HG03442 (cell line): ENCODE measurements around the gene USP5.

Source experiments
- ATAC-seq: cut with Tn5 transposase; IDR thresholded peaks from one replicate; pipeline ENCODE4 v1.9.1; 2021; ENCODE audit warnings: mild to moderate bottlenecking, moderate library complexity; ENCODE audit not compliant: unreplicated experiment

Gene USP5

DNA sequence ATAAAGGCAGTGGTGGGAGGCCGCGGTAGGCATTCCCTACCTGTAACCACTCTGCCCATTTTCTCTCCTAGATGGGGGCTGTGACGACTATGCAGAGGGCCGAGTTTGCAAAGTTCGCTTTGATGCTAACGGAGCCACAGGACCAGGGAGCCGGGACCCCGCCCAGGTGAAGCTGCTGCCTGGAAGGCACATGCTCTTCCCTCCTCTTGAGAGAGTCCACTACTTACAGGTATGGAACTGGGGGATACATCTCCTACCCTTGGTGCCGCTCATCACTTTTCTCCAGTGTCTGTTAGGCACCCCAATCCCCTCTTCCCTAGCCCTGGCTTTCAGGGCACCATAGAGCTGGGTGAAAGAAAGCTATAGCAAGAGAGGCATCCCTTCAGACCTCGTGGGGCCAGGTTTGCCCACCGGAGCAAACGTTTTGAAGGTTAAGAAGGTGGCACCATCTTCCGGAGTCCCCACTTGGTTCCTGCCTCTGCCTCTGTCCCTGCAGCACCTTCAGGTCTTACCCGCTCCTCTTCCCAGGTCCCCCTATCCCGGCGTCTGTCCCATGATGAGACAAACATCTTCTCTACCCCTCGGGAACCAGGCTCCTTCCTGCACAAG lies 25.7 kb upstream of the USP5 start:
- ATAC-seq, result no peak

DNA sequence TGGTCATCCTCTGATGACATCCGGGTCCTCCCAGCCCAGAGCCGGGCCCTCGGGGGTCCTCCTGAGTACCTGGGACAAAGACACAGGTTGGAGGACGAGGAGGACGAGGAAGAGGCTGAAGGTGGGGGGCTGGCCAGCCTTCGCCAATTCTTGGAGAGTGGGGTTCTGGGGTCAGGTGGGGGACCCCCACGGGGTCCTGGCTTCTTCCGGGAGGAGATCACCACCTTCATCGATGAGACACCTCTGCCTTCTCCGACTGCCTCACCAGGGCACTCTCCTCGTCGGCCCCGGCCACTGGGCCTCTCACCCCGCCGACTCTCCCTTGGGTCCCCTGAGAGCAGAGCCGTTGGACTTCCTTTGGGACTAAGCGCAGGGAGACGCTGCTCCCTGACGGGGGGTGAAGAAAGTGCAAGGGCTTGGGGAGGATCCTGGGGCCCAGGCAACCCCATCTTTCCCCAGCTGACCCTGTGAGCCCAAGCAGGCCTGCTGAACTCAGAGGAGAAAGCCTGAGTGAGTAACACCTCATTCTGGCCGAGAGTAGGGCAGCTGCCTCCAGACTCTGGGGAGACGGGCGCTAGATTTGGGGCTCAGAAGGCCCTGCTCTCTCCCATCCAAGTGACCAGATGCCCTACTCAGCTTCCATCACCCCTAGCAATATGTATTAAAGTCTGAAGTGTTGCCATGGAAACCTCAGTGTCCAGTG lies 25.1 kb upstream of the USP5 start:
- no peak for ATAC-seq

DNA sequence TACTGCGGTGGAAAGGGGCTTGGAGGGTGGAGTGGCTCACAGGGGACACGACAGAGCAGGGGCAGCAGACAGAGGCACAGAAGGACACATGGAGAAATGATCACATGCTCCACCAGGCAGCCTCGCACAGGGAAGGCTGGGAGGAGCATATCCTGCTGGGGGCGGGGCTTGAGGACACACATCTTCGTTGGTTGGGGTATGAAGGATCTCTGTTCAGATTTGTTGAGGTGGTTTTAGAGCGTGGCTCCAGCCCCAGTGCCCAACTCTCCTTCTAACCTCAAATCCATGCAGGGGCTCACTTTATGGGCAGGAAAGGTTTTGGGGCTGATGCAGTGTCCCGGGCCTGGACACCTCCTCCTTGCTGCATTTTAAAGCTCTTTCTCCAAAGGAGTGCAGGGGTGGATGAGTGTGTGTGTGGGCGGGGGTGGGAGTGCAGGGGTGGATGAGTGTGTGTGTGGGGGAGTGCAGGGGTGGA lies 24.5 kb upstream of the USP5 start:
- ATAC-seq, result no peak

DNA sequence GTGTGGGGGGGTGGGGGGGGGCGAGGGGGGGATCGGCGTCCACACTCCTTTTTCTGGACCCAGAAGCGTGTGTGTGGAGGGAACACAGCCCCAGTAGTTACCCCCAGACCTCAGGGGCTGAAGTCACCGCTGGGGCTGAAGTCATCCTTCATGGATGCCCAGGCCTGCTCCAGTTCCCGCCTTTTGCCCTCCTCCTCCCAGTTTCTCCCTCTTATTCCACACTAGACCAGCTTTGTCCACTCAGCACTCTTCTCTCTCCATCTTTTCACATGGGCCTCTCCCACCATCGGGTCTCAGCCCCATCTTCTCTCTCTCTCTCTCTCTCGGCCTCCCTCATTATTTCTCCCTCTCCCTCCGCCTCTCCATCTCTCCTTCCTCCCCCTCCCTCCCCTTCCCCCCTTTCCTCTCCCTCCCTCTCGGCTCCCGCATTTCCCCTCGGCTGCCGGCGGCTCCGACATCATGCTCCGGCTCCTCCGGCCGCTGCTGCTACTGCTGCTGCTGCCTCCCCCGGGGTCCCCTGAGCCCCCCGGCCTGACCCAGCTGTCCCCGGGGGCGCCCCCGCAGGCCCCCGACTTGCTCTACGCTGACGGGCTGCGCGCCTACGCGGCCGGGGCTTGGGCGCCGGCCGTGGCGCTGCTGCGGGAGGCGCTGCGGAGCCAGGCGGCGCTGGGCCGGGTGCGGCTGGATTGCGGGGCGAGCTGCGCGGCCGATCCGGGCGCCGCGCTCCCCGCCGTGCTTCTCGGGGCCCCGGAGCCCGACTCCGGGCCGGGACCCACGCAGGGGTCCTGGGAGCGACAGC lies 23.8 kb upstream of the USP5 start, which contains the start of gene P3H3:
Gene P3H3 (plus strand): TSS at position 426 of the 799 bp plus-strand sequence. CDS start 34 bp downstream, at position 460.
- no peak for ATAC-seq

DNA sequence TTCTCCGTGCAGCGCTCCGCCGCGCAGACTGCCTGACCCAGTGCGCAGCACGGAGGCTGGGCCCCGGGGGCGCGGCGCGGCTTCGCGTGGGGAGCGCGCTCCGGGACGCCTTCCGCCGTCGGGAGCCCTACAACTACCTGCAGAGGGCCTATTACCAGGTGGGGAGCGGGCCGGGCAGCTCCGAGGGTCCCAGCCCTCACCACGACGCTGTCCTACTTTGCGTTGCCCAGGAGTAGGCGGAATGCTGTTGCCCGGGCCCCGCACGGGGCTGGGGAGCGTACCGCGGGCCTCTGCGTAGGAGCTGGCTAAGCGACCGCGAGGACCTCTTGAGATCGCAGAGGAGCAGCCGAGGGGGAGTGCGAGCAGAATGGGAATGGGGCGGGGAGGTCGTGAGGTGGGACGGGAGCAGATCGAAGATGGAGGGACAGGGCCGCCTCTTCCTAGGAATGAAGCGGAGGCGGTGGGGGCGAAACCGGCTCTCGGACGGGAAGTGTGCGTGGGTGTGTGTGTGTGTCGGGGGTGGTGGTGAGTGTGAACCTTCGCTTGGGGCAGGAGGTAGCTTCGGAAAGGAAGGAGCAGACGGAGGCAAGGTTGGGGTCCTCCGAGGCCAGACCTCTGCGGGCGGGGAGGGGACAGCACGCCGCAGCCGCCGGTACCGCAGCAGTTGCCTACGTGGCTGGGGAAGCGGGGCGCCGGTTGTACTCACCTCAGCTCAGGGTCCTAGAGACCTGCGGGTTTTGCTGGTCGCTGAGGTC lies 23.0 kb upstream of the USP5 start:
- ATAC-seq, result no peak

DNA sequence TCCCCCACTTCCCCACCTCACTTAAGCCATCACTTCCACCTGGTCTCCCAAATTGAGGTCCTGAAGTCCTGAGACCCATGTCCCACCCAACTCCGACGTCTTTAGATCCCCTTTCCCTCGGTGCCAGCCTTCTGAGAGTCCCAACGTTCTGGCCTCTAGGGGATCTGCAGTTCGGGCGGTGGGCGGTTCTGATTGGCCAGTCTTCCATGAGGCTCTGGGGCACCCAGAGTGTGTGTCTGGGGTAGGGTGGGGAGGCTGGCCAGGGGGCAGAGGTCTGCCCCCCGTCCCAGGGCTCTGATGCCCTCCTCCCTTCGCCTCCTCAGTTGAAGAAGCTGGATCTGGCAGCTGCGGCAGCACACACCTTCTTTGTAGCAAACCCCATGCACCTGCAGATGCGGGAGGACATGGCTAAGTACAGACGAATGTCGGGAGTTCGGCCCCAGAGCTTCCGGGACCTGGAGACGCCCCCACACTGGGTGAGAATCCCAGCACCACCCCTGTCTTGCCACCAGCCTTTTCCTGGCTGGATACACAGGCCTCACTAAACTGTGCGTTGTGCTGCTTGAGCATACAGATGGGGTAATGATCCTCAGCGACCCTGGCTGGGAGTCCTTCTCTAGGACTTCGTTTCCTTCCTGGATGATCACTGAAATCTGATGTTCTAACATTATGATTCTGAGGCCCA lies 22.3 kb upstream of the USP5 start:
- no peak for ATAC-seq

DNA sequence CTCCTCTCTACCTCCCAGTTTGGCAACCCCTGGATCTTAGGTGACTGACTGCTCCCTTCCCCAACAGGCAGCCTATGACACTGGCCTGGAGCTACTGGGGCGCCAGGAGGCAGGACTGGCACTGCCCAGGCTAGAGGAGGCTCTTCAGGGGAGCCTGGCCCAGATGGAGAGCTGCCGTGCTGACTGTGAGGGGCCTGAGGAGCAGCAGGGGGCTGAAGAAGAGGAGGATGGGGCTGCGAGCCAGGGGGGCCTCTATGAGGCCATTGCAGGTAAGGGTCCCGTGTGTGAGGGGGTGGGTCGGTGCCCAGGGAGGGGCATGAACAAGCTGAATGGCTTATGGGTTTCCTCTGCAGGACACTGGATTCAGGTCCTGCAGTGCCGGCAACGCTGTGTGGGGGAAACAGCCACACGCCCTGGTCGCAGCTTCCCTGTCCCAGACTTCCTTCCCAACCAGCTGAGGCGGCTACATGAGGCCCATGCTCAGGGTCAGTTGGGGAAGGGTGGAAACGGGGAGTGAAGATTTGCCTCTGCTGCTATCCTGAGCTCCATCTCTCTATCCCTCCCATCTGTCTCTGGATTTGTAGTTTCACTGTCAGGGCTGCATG lies 21.6 kb upstream of the USP5 start:
- ATAC-seq, result no peak

DNA sequence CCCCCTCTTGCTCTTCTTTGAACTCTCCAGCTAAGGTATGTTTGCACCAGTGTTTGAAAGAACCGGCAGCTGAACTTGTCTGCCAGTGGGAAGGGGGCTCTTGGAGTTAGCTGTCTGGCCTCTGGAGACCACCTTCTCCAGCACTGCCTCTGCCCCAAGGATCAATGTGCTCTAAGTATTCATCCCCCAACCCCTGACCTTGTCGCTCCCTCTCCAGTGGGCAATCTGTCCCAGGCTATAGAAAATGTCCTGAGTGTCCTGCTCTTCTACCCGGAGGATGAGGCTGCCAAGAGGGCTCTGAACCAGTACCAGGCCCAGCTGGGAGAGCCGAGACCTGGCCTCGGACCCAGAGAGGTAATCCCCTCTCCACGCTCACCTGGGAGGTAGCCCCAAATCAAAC lies 21.0 kb upstream of the USP5 start:
- ATAC-seq, result no peak

DNA sequence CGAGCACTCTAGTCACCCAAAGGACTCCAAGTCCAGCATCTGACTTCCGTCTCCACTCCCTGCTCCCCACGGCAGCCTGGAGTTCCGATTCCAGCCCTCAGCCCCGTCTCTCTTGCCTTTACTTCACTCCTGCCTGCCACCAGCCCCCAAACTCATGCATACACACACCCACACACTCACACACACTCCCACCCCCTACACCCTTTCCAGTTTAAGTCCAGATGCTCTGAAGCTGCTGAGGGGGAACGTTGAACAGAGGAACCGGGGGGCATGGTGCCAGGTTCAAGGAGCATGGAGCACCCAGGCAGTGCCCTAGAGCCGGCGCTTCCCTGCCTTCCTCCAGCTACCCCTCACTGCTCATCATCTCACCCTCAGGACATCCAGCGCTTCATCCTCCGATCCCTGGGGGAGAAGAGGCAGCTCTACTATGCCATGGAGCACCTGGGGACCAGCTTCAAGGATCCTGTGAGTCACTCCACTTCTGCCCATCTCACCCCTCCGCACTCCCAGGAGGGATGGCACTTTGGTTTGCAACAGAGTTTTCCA lies 20.4 kb upstream of the USP5 start:
- ATAC-seq, result no peak

DNA sequence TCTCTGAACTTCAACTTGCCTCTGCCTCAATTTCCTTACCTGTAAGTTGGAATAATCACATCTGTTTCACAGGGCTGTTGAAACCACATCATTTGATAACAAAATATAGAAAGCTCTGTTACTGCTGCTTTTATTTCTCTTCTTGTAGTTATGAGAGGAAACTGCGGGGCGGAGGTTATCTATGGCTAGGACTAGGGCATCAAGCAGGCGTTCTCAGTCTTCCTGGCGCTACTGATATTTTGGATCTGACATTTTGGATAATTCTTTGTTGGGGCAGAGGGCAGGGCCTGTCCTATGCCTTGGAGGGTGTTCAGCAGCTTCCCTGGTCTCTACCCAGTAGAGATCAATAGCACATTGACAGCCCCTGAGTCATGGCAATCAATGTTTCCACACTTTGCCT lies 19.8 kb upstream of the USP5 start:
- no peak for ATAC-seq

DNA sequence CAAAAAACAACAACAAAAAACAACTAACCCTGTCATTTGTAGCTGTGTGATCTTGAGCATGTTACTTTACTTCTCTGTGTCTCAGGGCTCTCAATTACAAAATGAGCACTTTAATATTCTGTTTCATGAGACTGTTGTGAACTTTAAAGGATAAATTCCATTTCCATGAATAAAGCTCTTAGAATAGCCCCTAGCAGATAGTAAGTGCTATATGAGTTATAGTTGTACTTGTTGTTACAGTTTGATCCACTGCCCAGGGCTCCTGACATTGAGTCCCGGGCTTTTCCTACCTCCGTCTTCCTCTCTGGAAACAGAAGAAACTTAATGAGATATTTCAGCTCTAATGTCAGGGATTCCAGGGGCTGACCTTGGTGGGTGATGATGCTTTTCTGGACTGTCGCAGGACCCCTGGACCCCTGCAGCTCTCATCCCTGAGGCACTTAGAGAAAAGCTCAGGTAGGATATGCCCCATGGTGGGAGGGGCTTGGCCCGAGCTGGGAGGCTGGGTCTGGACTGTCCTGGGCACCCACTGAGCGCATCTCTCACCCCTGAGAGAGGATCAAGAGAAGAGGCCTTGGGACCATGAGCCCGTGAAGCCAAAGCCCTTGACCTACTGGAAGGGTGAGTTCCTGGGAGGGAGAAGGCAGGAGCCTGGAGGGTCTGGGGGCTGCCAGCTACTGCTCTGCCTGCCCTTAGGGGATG lies 18.6 kb upstream of the USP5 start:
- ATAC-seq, result no peak

DNA sequence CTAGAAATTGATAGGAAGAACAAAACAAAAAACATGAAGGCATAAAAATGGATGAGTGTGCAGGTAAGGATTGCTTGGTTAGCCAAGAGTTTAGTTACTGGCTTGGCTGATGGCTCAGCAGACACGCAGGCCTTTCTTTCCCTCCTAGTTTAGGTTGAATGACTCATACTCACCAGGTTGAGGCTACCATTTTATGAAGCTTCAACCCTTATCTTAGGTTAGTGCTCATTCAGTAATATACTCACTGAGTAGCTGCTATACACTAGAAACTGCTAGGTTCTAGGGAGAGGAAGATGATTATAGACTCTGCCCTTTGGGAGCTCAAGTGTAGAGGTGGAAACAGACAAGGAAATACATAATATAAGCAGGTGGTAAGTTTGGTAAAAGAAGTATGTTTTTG lies 17.7 kb upstream of the USP5 start:
- no peak for ATAC-seq

DNA sequence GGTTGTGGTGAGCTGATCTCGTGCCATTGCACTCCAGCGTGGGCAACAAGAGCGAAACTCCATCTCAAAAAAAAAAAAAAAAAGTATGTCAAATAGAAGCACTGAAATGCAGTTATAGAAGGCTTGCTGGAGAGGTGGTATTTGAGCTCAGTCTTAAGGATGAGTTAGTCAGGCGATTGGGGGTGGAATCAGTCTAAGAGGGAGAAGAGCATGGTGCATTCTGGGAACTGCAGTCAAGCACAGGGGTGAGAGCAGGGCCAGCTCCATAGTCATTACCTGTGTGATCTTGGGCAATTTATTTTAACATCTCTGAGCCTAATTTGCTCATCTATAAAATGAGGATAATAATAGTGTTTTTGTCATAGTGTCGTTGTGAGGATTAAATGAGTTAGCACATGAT lies 17.1 kb upstream of the USP5 start:
- no peak for ATAC-seq

DNA sequence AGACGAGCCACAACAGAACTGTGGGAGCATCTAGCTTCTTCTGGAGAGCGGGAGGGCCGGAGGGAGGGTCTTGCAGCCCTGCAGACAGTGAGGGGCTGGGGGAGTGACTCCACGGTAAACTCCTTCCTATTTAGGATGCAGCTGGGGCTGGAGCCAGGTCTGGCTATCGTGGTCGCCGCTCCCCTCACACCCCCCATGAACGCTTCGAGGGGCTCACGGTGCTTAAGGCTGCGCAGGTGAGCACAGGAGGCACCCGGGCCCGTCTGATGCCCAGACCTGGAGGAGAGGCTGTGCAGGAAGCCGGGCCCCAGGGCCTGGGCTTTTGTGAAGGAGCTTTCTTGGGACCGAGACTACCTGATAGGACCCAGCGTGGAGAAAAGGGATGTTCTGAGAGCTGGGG lies 15.1 kb upstream of the USP5 start:
- no peak for ATAC-seq

DNA sequence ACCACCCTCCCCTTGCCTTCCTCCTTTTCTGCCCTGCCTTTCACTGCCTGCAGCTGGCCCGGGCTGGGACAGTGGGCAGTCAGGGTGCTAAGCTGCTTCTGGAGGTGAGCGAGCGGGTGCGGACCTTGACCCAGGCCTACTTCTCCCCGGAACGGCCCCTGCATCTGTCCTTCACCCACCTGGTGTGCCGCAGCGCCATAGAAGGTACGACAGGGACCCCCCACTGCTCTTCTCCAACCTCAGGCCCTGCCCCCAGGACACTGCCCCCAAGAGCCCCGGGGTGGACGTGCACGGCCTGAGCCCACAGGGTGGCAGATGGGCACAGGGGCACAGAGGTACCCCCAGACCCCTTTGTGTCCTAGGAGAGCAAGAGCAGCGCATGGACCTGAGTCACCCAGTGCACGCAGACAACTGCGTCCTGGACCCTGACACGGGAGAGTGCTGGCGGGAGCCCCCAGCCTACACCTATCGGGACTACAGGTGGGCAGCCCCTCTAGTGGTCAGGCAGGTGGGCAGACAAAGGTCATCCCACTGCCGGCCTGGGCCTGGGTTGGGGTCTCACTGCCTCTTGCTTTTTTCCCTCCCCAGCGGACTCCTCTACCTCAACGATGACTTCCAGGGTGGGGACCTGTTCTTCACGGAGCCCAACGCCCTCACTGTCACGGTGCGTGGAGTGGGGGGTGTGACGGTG lies 14.4 kb upstream of the USP5 start:
- ATAC-seq, result no peak

DNA sequence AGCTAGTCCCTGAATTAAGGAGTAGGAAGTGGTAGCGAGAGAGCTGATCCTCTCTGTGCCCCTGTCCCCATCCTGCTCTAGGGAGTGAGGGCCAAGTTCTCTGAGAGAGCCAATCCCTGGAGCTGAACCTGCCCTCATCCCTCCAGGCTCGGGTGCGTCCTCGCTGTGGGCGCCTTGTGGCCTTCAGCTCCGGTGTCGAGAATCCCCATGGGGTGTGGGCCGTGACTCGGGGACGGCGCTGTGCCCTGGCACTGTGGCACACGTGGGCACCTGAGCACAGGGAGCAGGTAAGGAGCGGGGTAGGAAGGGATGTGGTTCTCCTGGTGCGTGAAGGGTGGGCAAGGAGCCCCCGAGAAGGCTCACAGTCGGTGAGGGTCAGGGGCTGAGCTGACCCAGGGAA lies 13.1 kb upstream of the USP5 start:
- ATAC-seq, result no peak

DNA sequence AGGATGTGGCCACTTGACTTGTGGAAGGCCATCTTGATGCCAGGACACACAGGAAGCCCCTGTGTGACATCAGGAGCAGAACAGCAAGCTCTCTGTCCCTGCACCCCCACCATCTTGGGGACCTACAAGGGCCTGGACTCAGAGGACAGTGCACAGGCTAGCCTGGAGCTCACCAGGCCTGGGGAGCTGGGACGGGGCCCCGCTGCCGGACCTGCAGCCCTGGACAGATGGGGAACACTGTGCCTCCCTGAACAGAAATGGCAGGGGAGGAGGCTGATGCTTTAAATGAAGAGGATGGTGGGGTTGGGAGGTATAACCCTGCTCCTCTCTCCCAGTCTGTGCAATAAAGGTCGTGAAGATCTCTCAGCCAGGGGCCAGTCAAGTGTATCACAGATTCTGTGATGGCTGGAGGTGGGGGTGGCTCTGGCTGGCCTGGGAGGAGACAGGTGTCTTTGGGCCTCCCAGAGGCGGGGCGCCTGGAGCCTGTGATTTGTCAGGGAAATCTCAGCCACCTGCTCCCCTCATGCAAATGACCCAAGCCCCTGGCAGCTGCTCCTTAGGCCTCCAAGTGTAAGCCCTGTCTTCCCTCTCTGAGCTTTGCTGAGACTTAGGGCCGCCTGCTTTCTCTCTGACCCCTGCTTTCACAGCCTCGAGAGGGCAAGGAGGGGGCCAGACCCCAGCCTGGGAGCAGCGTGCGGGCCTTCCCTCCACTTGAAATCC lies 12.3 kb upstream of the USP5 start:
- ATAC-seq, result no peak

DNA sequence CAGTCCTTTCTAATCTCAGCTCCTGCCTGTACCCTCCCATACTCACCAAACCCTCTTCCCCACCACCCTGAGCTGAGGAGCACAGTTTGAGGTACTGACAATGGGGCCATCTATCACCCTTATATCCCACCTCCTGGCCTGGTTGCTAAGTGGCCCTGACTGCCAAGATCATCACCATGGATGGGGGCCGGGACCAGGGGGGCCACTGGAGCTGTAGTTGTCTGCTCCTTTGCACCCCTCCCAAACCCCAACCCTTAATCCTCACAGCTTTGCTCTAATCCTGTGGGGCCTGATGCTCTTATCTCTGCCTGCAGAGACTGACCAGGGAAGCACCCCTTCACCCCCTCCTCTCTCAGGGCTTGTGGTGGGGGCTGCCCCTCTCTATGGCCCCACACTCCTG lies 11.6 kb upstream of the USP5 start:
- no peak for ATAC-seq
